ENCODE data around the gene SERINC5.
"Not testable (repeated sequence)": the region's sequence is repeated elsewhere in the genome, so short reads cannot be mapped to it uniquely, and the experiment has no call there.

Gene SERINC5

GRCh38 chr5:80208381-80208780 lies 47.5 kb downstream of the SERINC5 start:
- H3K4me3 ChIP-seq (ENCODE audit: low read depth, low read length): no peak overlapping the region
- DNase-seq (ENCODE audit: low read depth): no peak
- no peak for TF ChIP-seq POLR2A (IDR thresholded peaks at IDR 0.05; ENCODE audit: extremely low read depth, insufficient read length)
- TF ChIP-seq MYC (IDR thresholded peaks at IDR 0.05; ENCODE audit: low read depth, low read length): no peak
- TF ChIP-seq CTCF (IDR thresholded peaks at IDR 0.05; ENCODE audit: low read depth, low read length): no peak
- TF ChIP-seq, protein P1, sequence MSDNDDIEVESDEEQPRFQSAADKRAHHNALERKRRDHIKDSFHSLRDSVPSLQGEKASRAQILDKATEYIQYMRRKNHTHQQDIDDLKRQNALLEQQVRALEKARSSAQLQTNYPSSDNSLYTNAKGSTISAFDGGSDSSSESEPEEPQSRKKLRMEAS (IDR thresholded peaks at IDR 0.05; ENCODE audit: low read depth, low read length): no peak

- no peak for TF ChIP-seq CTCF (IDR thresholded peaks at IDR 0.05; ENCODE audit: low read depth, low read length)
- TF ChIP-seq MYC (IDR thresholded peaks at IDR 0.05; ENCODE audit: low read depth, low read length): no peak
- TF ChIP-seq, protein P1 (IDR thresholded peaks at IDR 0.05; ENCODE audit: low read depth, low read length): no peak
- no peak for TF ChIP-seq POLR2A (IDR thresholded peaks at IDR 0.05; ENCODE audit: extremely low read depth, insufficient read length)
- no peak overlapping the region for H3K4me3 ChIP-seq (ENCODE audit: low read depth, low read length)
These were observed 48.0 kb downstream of the SERINC5 start for GRCh38 chr5:80207832-80208231.

GRCh38 chr5:80206282-80206681 lies 49.6 kb downstream of the SERINC5 start:
- no peak overlapping the region for H3K4me3 ChIP-seq (ENCODE audit: low read depth, low read length)
- no peak for DNase-seq (ENCODE audit: low read depth)
- TF ChIP-seq POLR2A (IDR thresholded peaks at IDR 0.05; ENCODE audit: extremely low read depth, insufficient read length) (no peak), CTCF (IDR thresholded peaks at IDR 0.05; ENCODE audit: low read depth, low read length) (no peak), MYC (IDR thresholded peaks at IDR 0.05; ENCODE audit: low read depth, low read length) (no peak)
- TF ChIP-seq, protein P1 (IDR thresholded peaks at IDR 0.05; ENCODE audit: low read depth, low read length): no peak

More at GRCh38 chr5:80207832-80208231, 48.0 kb downstream of the SERINC5 start:
- no peak for DNase-seq (ENCODE audit: low read depth)

DNA sequence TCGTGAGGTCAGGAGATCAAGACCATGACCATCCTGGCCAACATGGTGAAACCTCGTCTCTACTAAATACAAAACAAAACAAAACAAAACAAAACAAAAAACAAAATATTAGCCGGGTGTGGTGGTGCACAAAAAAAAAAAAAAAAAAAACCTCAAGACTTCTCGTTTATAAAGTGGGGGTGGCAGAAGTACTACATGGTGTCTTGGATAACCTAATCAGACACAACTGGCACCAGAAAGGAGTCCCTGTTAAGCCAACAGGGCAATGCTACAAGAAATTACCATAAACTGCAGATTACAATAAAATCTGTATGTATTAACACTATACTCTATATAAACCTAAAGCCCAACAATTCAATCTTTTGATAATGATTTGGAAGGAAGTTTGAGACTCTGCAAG lies 50.0 kb downstream of the SERINC5 start:
- no peak overlapping the region for H3K4me3 ChIP-seq (ENCODE audit: low read depth, low read length)
- no peak for DNase-seq (ENCODE audit: low read depth)
- TF ChIP-seq, protein P1 (IDR thresholded peaks at IDR 0.05; ENCODE audit: low read depth, low read length): no peak
- no peak for TF ChIP-seq POLR2A (IDR thresholded peaks at IDR 0.05; ENCODE audit: extremely low read depth, insufficient read length)
- no peak for TF ChIP-seq MYC (IDR thresholded peaks at IDR 0.05; ENCODE audit: low read depth, low read length)
- TF ChIP-seq CTCF (IDR thresholded peaks at IDR 0.05; ENCODE audit: low read depth, low read length): no peak

- TF ChIP-seq MYC (IDR thresholded peaks at IDR 0.05; ENCODE audit: low read depth, low read length) (no peak), POLR2A (IDR thresholded peaks at IDR 0.05; ENCODE audit: extremely low read depth, insufficient read length) (no peak), CTCF (IDR thresholded peaks at IDR 0.05; ENCODE audit: low read depth, low read length) (no peak)
- TF ChIP-seq, protein P1 (IDR thresholded peaks at IDR 0.05; ENCODE audit: low read depth, low read length): no peak
- H3K4me3 ChIP-seq (ENCODE audit: low read depth, low read length): no peak overlapping the region
- DNase-seq (ENCODE audit: low read depth): peak; percentile 80
These were observed 50.8 kb downstream of the SERINC5 start for GRCh38 chr5:80204808-80205614.

DNA sequence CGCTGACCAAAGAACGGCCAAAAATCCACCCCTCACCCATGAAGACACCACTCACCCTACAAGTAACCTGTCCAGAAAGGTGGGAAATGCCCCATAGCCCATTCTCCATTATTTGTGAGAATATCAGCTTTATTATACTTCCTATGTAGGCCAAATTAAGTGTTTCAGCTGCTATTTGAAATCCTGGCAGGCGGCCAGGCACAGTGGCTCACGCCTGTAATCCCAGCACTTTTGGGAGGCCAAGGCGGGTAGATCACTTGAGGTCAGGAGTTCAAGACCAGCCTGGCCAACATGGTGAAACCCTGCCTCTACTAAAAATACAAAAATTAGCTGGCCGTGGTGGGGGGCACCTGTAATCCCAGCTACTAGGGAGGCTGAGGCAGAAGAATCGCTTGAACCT lies 54.1 kb downstream of the SERINC5 start:
- not testable (repeated sequence) for DNase-seq (ENCODE audit: low read depth); H3K4me3 ChIP-seq (ENCODE audit: low read depth, low read length)

All from NB4 (cell line).